ENCODE data around the gene CCDC17.

Gene CCDC17
- 0.79 to 5.0 (median 2.7) reads per million in 17 experiments for total RNA-seq

DNA sequence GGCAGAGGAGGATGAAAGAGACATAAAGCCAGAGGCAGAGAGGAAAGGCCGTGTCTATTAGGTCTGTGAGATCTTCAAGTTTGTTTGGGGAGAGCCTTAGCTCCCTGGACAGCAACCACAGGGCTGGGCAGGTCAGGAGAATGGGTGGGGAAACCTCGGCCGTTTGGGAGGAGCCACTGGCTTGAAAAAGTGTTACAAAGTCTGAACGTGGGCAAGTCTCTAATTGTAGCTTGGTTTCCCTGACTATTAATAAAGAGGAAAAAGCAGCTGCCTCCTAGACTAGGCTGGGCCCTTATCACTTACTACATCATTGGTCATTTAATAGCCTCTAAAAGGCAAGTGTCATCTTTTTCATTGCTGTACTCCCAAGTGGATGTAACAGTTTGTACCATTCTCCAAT is at the start of gene CCDC17:
TSS of gene CCDC17 (minus strand) at position 83 of the 400 bp plus-strand sequence. CDS start 145 bp downstream, outside the sequence.
- DNase-seq, result no peak

DNA sequence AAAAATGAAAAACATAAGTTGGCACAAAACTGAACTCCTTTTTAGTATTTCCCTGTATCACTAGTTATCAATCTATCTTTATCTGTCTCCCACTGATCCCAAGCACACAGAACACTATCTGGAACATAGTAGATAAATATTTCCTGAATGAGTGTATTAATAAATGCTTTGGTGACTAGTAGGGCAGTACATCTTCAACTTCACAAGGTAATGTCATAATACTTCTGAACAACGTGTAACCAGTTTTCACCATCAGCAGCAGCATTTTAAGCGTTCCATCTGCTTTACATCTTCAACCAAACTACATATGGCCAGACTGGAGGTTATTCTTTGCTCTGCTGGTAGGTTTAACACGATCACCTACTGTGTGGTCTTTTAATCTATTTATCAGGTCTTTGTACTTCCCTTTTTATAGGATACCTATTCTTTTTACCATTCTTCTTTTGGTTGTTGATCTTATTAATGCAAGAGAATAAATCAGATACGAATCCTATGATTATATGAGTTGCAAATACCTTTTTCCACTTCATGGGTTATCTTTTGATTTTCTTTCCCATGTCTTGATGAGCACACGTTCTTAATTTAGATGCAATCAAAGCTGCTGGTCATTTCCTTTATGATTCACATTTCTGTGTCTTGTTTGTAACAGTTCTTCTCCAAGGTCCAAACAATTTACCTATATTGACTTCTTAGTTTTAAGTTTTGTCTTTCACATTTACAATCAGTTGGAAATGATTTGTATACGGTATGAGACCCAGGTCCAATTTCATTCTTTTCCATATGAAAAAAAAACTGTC is 46.2 kb upstream of the CCDC17 start:
- no peak for DNase-seq

DNA sequence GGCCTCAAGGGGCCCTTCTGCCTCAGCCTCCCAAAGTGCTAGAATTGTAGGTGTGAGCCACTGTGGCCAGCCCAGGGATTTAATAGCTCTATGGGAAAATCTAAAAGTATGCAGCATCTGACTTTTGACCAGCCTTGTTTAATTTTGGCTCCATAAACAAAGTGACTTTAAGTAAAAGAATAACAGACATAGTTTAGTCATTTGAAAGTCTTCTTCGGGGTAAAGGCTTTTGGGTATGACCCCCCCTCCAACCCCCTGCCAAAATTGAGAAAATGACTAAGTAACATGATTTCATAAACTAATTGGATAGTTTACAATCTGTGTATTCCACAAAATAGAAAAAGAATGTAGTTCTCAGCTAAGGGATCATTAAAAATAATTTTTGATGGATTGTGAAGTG is 45.5 kb upstream of the CCDC17 start:
- no peak for DNase-seq

DNA sequence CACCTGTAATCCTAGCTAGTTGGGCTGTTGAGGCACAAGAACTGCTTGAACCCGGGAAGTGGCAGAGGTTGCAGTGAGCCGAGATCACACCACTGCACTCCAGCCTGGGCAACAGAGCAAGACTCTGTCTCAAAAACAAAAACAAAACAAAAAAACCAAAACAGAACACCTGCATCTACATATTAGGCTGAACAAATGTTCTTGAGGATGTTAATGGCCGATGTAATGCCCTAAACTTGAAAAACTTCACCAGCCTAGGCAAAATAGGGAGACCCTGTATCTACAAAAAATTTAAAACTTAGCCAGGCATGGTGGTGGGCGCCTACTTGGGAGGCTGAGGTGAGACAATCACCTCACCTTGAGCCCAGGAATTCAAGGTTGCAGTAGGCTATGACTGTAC is 44.7 kb upstream of the CCDC17 start:
- no peak for DNase-seq

DNA sequence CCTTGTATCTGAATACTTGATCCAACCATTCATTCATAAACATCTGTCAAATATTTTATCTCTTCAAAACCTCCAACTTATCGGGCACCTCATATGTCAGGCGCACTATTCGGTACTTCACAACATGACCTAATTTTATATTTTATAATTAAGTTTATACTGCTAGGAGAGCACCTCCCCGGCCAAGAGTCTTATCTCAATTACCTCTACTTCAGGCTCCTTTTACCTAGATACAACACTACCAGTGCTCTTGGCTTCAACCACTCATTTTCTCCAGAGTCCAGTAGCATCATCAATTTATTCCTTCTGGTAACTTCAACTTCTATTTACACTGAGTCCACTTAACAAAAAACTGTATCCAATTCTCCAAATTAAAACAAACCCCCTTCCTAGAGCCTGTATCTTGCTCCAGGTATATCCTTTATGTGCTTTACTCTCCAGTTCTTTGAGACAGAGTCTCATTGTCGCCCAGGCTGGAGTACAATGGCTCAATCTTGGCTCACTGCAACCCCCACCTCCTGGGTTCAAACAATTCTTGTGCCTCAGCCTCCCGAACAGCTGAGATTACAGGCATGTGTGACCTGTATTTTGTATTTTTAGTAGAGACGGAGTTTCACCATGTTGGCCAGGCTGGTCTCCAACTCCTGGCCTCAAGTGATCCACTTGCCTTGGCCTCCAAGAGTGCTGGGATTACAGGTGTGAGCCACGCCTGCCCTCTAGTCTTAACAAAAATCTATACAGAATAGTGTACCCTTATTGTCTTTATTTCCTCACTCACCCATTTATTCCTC is 43.7 kb upstream of the CCDC17 start:
- no peak for DNase-seq

DNA sequence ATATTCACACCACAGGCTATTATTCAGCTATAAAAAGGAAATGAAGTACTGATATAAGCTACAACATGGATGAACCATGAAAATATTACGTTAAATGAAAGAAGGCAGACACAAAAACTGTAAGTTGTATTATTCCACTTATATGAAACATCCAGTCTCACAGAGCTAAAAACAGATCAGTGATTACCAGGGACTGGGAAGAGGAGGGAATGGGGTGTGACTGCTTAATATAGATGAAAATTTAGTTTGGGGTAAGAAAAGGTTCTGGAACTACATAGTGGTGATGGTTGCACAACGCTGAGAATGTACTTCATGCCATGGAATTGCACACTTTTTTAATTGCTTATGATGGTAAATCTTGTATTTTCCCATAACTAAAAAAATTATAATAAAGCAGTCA is 43.0 kb upstream of the CCDC17 start:
- no peak for DNase-seq

DNA sequence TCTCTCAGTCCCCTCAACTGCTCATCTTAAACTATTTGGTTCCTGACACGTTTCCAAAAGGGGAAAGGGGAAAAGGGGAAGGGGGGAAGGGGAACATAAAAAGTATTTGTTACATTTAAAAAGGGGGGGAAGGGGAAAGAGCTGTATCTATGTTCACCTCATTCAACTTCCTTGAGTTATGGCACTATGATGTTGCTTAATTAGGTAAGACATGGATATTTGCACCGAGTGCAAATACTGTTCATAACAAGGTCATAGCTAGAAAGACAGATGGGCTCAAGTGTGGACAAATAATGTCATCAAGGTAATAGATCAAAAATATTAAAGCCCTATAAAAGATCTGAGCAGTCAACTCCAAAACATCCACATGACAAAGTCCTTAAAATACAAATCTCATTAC is 36.5 kb upstream of the CCDC17 start:
- DNase-seq, result no peak

DNA sequence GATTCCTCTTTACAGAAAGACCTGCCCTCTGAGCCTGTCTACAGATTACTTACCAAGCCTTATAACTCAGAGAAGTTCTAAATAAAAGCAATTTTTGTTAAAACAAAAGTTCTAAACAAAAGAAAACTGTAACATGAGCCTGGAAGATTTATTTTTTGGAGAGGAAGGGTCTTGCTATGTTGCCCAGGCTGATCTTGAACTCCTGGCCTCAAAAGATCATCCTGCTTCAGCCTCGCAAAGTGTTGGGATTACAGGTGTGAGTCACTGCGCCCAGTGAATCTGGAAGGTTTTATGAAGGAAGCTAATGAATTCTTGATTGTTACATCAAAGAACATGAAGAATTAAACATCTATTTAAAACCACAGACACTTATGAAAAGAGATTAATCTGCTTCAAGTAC is 35.4 kb upstream of the CCDC17 start:
- no peak for DNase-seq

DNA sequence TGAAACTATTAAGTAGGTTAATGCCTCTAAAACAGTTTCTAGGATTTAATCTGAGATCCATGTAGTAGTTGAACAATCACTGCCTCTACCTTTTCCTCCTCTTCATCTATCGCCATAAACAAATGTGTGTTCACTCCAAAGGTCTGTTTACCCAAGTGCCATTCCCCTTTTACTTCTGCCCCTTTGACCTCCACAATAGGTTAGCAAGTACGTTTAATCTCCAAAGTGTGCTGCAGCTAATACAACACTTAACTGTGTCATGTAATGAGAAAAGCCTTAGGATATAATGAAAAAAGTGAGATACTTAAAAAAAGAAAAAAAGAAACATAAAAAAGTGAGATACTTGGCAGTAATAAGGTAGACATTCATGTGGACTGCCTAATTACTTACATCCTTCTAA is 34.3 kb upstream of the CCDC17 start:
- DNase-seq, result no peak

DNA sequence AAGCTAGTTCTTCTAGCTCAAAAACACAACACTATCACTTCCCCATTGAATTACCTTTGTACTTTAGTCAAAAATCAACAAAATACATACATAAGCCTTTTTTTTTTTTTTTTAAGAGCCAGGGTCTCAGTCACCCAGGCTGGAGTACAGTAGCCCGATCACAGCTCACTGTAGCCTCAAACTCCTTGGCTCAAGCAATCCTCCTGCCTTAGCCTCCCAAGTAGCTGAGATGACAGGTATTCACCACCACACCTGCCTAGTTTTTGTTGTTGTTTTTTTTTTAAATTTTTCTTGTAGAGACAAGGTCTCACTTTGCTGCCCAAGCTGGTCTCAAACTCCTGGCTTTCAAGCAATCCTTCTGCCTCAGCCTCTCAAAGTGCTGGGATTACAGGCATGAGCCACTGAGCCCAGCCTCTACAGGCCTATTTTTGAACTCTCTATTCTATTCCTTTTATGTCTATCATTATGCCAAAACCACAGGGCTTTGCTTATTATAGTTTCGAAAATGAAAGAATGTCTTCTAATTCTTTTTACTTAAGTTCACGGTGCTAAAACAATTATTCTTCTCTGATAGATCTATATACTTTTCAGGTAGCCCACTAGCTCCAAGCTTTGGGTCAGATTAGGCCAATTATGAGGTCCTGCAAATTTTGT is 32.8 kb upstream of the CCDC17 start:
- DNase-seq, result no peak

DNA sequence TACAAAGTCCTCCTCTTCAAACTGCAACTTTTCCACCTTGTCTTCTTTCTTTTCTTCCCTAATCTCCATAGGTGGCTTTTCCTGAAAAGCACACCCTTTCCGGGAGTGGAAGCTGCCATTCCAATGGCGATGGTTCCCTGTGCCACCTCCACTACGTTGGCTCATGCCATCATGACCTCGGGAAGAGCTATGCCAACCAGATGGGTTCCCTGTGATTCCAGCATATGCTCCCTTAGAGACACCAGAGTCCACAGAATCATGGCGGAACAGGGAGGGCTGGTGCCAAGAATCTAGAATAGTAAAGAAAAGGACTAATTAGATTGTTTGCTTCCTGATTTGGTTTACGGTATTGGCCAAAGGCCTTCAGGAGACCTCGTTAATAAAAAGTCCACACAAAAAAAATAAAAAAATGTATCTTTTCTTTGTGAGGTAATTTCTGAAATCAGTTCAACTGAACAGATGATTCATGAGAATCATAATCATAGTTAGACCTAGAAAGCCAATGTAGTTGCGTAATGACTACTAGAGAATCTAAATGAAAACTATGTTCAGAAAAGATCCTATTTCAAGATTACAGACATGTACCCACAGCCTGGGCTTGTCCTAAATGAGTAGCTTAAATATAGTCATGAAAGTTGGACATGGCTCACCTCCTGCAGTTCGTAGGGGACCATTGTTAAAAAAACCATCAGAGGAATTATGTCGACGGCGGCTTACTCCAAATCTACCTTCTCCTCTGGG is 30.9 kb upstream of the CCDC17 start:
- DNase-seq, result no peak

DNA sequence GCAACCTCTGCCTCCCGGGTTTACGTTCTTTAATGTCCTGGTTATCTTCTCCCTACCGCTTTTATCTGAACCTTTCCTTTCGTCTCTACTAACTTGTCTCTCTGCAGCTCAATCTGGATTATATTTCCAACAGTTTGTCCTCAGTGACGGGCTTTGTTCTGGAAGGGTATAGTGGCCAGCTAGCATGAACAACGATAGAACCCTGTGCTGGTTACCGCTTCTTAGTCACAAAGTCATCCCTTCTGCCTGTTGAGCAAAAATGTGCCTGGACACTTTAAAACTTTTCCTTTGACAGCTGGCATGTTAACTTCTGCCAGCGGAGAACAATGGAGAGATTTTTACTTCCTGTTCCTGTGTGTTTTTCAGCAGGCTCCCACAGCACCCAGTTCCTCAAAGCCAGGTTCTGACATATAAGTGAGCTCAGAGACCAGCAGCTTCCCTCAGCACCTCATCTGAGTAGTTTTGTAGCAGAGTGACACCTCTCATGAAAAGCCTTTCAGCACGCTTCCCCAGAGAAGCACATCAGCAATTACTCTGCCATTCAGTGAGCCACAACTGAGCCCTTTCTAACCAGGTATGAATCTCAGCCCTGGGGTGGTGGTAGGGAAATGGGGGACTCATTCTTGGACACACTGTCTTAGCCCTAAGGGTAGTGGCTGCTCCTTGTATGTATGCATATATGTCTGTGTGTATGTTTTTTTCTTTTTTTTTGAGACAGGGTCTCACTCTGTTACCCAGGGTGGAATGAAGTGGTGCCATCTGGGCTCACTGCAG is 23.6 kb upstream of the CCDC17 start:
- peak; percentile 84 to 93 (median 86) for DNase-seq

DNA sequence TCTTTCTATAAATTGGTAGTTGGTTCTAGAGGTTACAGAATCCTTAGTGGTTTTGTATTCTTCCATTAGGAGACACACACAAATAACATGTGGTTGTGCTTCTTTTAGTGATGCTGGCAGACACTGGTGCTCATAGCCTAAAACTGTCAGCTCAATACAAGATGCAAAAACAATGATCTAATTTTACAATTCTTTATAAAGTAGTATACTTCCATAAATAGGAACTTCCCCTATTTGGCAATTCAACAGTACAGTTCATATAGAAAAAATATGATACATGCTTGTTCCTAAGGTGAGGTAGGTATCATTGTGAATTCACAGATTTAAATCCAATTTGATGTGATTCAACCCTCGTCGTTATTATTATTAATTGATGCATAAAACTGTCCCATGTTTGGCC is 20.8 kb upstream of the CCDC17 start:
- DNase-seq, result peak in 2 of 4 experiments; percentile 25 to 43

DNA sequence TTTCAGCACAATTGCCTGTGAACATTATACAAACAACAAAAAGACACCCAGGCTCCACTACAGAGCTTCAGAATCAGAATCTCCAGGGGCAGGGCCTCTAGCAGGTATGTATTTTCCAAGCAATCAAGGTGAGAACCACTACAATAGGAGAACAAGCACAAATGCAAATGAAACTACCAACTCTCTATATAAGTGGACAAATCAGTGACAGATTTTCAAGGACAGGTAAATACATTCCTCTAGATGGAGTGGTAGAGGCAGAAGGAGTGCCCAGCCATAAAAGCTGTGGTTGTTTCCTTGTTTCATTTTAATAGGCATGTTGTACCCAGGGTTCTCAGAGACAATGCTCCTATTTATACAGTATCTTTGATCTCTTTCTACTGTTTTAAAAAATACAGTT is 20.1 kb upstream of the CCDC17 start:
- DNase-seq, result no peak

DNA sequence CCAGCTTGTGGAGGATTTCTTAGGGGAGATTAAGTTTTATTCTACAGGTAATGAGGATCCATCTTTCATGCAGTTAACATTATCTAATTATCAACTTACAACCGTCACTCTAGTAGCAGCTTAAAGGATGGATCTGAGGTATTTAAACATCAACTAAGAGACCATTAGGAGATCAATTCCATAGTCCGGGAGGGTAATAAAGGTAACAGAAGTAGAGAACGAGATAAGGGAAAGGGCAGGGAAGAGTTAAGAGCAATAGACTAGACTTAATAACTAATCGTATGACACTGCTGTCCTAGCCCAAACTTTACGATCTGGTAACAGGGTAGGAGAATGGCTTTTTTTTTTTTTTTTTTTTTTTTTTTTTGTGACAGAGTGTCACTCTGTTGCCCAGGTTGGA is 19.5 kb upstream of the CCDC17 start:
- DNase-seq, result no peak

DNA sequence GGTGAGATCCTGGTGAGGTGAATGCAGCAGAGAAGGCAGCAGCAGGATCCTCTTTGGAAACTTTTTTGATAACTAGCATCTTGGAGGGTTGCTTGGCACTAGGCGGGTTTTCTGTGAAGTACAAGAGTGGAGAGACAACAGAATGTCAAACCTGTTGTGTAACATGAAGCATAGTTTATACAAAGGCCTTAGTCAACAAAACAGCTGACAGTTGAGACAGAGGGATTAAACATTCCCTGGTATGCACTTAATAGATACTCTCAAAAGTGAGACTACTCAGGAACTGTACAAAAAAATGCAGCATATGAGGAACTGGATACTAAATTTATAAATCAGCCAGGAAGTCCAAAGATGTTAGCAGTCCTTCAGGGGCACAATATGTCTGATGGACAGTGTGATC is 16.4 kb upstream of the CCDC17 start:
- DNase-seq, result no peak

DNA sequence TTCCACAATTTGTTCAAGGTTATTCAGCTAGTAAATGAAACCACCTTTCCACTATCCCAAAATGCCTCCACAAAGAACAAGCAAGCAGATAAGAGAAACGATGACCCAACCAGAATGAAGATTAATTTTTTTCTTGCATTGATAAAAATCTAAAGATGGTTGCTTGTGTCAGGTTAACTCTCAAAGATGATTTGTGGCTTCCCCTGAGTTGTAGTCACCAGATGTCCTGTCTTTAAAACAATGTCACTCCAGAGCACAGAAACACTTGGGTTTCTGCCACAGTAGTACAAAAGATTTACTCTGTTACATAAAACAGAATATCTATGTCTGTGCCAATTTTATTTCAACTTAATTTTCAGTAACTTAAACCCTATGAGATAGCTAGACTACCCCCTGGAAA is 11.4 kb upstream of the CCDC17 start:
- no peak for DNase-seq

DNA sequence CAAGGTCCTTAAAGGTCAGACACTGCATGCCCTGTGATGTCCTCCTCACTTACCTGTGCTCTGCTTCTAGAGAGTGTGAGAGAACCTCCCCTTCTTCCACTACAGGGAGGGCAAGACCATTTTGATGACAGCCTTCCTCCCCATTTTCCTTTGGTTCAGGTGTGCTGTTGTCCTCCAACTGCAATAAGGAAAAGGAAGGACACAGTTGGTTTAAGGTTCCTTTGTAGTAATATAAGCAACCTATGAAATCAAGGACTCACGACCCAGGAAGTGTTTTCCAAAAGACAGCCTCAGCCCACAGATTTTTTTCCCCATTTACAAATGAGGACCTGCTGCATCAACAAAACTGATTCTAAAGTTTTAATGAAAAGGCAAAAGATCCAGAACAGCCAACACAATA is 6.6 kb upstream of the CCDC17 start:
- DNase-seq, result no peak

DNA sequence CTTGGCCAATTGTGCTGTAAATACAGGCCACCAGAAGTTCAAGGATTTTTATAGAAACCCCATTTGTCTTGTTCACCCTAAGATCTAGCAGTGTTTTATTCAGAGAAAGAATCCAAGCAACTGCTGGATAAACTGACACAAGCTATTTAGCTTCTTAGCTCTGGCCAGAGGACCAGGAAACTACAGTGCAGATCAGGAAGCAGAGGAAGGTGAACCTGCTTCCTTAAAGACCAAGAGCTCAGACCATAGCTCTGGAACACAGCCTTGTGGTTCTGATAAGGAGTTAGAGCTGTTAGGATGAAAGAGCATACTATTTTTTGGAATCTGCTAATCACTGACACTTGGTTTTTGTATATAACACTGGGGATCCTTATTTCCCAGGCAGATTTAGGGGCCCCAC is 5.2 kb upstream of the CCDC17 start:
- DNase-seq, result no peak

DNA sequence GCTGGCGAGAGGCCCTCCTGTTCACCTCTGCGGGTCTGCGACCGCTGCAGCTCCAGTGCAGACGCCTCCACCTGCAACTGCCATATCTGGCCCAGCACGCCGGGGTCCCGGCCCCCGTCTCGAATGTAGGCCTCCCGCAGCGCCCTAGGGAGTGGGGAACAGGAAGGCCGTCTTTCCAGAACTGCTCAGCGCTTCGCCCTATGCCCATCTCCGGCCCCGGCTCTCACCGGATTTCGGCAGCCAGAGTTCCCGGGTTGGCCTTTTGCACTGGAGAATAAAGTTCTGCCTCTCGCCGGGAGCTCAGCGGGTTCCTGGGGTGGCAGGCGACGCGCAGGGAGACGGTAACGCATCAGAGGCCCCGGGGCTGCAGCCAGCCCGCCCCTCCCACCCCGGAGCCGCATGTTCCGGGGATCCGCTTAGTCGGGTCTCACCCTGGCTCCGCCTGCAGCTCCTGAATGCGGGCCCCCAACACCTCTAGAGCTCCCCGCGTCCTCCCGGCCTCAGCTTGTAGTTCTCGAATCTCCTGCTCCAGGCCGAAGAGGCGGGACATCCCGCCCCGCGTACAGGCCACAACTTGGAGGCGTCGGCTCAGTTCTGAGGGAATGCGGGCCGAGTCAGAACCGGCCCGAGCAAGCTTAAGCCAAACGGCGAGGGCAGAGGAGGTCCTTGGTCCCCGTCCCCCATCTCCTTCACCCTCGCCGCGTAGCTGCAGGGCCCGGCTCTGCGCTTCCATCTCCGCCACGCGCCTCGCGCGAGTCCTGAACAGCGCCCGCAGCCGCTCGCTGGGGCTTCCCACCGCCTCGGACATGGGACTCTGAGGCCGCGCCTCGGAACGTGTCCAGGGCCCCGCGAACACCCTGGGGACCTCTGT is 1.1 kb downstream of the CCDC17 start:
- no peak for DNase-seq
